GM19035 (cell line): ENCODE results near the gene NOTUM.
"Not testable (repeated sequence)": the region's sequence is repeated elsewhere in the genome, so short reads cannot be mapped to it uniquely, and the experiment has no call there.

Experiments used
- ATAC-seq: cut with Tn5 transposase; IDR thresholded peaks from one replicate; pipeline ENCODE4 v1.9.1; 2021; ENCODE audit not compliant: unreplicated experiment

The NOTUM gene

DNA sequence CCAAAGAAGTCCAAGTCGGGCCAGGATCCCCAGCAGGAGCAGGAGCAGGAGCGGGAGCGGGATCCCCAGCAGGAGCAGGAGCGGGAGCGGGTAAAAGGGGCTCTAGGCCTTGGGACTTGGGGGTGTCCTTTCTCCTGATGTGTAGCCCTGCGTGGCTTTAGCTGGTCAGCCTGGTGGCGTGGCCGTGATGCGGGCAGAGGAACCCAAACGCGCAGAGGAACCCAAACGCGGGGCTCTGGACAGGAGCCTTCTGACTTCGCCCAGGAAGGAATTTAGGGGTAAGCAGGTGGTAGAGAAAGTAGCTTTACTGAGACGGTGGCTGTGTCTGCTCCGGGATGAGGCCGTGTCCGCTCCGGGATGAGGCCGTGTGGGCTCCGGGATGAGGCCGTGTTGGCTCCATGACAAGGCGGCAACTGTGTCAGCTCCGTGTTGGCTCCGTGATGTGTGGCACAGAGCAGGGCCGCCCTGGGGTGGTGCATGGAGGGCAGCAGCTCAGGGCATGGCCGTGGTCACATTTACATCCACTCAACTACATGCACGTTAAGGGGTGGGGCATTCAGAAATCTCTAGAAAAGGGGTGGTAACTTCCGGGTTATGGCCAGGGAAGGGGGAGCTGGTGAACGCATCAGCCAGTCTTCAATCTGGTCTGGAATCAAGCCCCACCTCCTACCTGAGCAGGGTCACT, 35.9 kb upstream of the NOTUM start:
- no peak for ATAC-seq

DNA sequence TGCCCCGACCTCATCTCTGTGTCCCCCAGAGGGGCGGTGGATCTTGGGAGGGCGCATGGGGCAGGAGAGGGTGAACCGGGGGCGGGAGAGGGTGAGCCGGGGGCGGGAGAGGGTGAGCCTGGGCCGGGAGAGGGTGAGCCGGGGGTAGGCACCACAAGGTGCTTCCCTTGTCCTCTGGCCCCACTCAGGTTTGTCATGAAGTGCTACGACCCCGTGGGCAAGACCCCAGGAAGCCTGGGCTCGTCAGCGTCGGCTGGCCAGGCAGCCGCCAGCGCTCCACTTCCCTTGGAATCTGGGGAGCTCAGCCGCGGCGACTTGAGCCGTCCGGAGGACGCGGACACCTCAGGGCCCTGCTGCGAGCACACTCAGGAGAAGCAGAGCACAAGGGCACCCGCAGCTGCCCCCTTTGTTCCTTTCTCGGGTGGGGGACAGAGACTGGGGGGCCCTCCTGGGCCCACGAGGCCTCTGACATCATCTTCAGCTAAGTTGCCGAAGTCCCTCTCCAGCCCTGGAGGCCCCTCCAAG, 35.3 kb upstream of the NOTUM start:
- no peak for ATAC-seq

DNA sequence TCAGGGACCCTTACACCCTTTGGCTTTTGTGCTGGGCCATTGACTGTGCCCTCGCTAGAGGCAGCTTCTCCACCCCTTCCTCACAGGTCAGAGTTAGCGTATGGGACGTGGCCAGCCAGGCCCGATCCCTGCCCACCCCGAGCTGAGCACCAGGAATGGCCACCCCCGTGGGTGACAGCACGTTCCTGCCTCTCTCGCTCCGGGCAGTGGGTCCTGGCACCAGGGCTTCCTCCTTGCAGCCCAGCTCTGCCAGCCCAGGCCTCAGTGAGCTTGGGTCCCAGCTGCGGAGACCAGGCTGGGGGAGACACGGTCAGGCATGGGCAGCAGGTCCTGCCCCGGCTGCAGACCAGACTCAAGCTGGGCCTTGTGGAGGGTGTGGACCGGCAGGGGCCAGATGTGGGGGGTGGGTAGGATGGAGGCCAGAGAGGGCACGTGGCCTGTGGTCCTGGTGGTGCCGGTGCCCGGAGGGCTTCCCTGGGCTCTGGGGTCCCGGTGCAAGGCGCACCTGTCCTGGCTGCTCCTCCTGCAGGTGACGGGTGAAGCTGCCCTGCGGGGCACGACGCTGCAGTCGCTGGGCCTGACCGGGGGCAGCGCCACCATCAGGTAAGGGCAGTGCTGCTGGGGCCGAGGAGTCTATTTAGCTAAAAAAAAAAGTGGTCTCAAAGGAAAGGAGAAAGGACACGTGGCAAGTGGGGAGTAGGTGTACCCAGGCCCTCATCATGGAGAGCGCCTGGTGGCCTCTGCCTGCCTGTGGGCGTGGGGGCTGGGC, 34.7 kb upstream of the NOTUM start:
- ATAC-seq, result no peak

DNA sequence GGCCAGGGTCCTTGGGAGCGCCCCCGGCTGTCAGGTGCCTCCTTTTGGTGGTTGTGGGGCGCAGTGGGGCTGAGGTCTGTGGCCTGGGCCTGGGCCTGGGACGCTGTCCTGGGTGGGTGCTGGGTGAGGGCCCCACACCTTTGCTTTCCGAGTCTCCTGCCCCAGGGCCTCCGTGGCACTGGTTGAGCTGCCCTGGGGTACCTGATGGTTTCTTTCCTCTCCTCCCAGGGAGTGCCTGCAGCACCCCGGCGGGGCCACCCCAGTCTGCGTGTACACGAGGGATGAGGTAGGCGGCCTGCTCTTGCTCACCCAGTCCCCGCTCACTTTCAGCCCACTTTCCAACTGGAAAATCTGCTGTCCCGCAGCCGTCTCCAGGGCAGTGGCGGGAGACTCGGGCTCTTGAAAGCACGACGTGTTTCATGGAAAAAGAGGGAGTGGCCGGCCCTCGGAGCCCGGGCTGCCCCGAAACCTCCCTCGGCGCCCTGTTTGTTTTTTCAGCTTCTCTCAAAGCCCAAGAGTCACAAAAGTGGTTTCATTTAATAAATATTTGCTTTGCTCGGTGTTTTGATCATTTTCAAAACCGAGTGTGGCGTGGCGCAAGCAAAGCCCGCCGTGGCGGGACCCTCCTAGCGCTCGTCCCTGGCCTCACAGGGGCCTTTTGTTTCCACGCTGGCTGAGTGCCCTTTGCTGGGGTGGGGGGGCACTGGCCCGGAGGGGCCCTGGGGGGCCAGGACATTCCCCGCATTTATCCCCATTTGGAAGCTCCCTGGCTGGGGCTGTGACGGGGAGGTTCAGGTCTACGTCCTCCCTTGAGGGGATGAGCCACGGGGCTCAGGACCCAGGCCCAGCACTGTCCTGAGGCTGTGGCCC, 33.8 kb upstream of the NOTUM start:
- ATAC-seq, result no peak

DNA sequence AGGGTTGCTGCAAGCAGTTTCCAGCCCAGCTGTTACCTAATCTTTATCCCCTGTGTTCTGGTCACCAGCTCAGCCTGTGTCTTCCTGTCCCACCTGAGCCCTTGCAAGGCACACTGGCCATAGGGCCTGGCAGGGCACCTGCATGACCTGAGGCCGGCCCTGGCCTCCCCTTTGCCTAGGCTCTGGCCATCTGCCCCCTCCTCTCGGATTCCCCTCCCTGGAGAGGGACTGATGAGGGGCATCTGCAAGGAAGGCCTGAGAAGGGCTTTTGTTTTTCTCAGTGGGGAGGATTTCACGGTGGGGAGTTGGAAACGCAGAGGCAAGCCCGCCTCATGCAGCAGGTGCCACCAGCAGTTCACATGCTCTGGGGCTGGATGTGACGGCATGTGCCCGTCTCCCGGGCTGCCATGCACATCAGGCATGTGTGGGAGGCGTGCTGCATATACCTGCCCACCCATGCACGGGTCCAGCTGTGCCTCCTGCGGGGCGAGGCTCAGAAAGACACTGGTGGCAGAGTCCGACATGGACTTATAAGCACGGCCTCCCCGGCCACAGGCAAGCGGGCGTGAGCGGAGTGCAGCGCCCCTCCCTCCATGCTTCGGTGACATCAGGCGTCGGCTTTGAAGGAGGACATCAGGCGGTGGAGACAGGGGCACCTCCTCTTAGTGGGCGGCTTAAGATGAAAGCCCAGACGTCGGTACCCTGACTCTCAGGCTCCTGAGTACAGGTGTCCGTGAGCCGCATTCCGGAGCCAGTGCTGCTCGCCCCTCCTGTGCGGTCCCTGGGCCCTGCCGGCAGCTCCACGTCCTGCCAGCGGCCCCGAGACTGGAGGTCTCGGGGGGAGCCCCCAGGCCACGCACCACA, 33.0 kb upstream of the NOTUM start:
- no peak for ATAC-seq

DNA sequence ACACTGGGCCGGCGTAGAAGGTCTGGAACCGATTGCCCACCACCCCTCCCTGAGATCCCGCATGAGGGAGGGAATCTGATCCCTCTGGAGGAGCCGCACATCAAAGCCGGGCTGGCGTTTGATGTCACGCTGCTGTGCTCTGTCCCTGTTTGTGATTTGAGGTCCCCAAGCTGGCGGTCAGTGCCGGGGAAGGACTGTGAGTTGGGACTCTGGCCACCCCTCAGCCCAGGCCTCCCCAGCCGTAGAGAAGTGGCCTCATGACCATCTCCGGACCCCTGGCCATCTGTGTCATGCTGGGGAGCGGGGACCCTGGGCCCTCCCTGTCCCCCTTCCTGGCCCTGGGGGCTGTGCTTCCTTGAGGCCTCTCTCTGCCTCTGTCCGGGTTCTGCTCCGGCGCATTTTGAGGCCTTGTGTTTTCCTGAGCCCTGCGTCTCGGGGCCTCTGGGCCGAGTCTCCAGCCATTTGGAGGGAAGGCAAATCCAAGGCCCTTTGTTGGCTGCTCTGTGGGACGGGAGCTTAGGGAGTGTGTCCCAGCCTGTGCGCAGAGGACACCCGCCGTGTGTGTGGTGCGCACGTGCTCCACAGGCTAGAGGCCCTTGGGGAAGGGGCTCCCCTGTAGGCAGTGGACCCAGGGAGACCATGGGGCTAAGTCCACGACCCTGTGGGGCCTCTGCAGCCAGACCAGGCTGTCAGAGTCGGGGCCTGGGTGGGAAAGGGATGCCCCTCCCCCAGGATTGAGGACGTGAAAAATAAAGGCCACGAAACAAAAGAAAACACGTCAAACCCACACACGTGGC, 31.5 kb upstream of the NOTUM start:
- ATAC-seq, result no peak

DNA sequence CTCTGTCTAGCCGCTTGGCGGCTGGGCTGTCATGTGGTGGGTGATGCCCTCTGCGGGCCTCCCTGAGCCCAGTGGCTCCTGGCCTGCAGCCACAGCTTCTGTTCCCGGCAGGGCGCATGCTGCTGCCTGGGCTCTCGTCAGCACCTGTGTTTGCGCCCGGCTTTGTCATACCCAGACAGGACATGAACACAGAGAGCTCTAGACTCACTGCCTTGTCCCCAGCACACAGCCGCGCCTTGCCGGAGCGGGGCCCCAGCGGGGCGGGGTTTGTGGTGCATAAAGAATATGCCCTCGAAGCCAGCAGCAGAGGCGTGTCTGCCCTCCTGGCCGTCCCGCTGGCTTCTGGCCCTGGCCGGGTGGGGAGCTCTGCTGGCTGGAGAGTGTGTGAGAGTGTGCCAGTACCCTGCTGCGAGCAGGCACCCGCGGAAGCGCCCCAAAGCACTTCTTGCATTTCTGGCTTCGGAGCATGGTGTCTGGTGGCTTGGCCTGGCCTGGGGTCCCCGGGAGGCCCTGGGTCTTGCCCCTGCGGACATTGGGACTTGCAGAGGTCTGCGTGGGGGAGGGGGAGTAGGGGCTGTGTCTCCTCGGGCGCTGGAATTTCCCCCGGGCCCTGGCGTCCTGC, 30.8 kb upstream of the NOTUM start:
- ATAC-seq, result no peak

DNA sequence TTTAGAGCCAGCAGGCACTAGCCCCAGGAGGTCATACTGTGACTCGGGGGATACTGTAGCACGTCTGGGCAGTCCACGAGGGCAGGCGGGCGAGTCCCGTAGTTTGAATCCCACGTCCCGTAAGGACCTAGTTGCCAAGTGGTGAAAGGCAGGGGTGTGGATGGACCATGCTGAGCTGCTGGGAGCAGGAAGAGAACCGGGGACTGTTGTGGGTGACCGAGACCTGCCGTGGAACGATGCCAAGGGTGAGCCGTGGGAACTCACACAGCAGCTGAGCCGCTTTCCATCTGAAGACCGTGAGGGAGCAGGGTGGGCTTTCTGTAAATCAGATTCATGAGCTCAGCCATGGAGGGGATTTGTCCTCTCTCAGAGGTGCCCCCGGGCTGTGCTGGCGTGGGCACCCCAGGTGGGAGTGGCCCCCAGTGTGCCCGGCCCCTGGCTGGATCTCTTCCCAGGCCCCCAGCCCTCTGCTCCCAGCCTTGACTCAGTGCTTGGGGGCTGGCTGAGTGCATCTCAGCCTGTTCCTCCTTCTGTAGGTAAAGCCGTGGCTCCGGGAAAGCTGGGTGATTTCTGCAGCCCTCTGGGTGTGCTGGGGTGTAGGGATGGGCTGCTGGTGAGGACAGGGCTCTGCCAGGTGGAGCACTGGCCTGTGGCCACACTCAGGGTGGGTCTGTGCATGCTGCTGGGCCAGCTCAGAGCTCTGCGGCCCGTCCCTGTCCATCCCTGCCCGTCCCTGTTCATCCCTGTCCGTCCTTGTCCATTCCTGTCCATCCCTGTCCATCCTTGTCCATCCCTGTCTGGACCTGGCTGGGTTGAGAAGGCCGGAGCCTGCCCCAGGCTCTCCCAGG, 30.1 kb upstream of the NOTUM start:
- ATAC-seq, result no peak

DNA sequence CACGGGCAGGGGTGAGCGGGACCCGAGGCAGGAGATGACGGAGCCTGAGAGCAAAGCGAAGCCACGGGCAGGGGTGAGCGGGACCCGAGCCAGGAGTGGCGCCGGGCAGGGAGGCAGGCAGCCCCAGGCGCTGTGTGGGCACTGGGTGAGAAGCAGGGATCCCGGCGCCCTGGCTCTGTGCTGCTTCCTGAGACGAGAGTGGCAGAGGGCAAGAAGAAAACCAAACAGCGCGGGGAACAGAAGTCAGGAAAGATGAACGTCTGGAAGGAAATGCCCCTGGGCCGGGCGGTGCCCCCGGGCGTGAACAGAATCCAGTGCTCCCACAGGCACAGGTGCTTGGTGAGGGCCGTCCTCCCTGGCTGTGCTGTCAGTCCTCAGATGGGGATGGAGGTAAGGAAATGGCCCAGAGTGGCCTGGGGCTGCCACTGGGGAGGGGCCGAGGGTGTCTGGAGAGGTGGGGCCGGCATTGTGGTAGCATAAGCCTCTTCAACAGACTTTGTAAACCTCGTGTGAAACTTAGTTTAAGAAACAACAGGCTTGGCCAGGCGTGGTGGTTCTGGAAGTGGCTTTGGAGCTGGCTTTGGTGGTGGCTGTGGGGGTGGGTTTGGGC, 26.3 kb upstream of the NOTUM start:
- no peak for ATAC-seq

DNA sequence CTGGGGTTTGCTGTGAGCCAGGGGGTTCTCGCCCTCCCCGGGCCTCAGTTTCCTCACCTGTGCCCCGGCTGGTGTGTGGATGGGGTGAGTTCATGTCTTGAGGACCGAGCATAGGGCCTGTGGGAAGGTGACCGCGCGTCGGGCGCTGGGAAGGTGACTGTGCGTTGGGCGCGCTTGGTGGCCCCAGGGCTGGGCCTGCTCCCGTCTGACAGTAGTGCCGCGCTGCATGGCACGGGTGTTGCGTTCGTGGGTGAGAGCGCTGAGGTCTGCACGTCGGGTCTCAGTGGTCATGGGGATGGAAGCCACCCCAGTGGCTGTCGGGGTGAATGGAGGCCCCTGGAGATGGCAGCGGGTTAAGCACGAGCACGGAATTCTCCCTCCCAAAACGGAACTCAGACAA, 25.6 kb upstream of the NOTUM start:
- ATAC-seq, result no peak

DNA sequence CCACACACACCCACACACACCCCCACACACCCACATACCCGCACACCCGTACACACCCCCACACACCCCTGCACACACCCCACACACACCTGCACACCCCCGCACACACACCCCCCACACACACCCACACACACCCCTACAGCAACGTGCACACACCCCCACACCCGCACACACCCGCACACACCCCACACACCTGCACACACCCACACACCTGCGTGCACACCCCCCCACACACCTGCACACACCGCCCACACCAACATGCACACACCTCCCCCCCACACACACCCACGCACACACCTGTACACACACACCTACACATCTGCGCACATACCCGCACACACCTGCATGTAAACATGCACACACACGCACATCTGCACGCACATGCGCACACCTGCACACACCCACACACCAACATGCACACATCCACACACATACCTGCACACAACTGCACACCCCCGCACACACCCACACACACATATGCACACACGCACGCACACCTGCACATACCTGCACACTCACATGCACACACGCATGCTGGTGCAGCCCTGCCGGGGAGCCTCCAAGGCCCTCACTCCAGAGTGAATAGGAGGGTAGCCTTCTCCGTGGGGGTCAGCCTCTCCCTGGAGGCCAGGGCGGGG, 23.9 kb upstream of the NOTUM start:
- ATAC-seq, result no peak

DNA sequence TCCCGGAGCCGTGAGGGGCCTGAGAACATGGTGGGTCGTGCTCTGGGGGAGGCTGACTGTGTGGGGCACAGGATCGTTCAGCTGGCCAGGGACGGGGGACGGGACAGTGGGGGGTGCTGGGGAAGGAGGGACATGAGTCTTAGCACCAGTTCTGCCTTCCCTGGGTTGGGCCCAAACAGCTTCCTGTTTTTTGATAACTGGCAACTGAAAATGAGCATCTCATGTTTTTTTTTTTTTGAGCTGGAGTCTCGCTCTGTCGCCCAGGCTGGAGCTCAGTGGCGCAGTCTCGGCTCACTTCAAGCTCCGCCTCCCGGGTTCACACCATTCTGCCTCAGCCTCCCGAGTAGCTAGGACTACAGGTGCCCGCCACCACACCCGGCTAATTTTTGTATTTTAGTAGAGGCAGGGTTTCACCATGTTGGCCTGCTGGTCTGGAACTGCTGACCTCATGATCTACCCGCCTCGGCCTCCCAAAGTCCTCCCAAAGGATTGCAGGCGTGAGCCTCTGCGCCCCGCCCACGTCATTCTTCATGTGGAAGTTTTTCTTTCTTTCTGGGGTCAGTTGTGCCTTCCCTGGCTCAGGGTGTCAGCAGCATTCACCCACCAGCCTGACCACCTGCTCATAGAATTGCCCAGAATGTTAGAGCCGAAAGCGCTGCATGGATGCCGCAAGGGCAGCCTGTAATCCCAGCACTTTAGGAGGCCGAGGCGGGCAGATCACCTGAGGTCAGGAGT, 22.8 kb upstream of the NOTUM start:
- ATAC-seq, result no peak

DNA sequence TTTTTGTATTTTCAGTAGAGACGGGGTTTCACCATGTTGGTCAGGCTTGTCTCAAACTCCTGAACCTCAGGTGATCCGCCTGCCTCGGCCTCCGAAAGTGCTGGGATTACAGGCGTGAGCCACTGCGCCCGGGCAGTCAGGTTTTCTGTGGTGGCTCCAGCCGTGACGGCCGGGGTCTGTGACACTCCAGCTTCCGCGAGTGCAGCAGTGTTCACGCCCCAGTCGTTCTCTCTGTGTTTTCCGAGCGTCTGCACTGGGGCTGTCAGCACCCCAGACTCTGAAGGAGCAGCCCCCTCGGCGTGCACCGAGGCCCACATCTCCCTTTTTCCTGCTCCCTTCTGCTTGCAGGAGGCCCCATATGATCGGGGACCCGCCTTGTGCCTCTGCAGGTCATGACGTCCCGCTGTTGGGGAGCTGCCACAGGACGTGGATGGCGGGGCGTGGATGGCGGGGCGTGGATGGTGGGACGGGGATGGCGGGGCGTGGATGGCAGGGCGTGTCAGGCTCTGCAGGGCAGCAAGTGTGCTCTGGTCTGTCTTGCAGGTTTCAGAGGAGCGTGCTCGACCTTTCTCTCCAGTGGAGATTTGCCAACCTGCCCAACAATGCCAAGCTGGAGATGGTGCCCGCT, 22.1 kb upstream of the NOTUM start:
- ATAC-seq, result no peak

DNA sequence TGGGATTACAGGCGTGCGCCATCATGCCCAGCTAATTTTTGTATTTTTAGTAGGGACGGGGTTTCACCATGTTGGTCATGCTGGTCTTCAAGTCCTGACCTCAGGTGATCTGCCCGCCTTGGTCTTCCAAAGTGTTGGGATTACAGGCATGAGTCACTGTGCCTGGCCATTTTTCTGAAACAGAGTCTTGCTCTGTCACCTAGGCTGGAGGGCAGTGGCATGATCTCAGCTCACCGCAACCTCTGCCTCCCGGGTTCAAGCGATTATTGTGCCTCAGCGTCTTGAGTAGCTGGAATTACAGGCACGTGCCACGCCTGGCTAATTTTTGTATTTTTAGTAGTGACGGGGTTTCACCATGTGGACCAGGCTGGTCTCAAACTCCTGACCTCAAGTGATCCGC, 20.5 kb upstream of the NOTUM start:
- ATAC-seq, result not testable (repeated sequence)

DNA sequence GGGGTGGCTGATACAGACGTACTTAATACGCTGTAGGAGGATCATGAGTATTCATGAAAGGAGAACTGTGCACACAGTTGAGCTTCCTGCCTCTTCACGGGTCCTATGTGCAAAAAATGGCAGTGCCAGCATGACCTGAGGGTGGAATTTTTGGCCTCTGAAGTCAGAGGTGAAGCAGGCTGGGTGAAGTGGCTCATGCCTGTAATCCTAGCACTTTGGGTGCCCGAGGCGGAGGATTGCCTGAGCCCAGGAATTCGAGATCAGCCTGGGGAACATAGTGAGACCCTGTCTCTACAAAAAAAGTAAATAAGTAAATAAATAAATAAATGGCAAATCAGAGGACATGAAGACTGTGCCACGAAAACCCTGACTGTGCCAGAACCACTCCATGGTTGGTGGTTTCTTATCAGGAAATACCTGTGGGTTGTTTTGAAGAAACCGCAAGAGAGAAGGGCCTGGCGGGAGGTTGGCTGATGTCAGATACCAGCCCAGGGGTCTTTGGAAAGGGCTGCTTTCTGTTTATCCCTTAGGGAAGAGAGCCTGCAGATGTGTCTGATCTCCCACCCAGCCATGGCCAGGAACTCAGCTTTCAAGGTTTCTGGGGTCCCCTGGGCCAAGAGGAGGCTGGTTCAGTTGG, 19.8 kb upstream of the NOTUM start:
- no peak for ATAC-seq

DNA sequence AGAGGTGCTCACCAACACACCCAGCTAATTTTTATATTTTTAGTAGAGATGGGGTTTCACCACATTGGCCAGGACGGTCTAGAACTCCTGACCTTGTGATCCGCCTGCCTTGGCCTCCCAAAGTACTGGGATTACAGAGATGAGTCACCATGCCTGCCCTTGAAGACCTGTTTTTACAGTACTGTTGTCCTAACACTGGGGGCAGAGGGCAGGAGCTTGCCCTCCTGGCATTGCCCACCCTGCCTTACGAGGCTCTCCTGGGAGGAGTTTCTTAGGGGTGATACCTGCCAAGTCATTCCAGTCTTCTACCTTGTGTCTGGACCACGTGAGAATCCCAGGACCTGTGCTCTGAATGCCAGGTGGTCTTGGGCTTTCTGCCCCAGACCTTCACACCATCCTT, 19.1 kb upstream of the NOTUM start:
- ATAC-seq, result no peak
